Measurements from ENCODE around the gene HSD17B11.

- no peak for TF ChIP-seq CTCF (IDR thresholded peaks at IDR 0.05; ENCODE audit: poor library complexity, severe bottlenecking)
- no peak for TF ChIP-seq EP300 (conservative IDR thresholded peaks at IDR 0.05; ENCODE audit: poor library complexity, severe bottlenecking)
Measured at GRCh38 chr4:87382116-87382515, 8.9 kb downstream of the HSD17B11 start.
